ENCODE measurements around the gene CDC73. TPM values are rescaled to one million over a fixed set of nuclear protein-coding genes. Genes with fewer than 3 reads are reported as not detected.

Gene CDC73
- total RNA-seq, 1 donor from 2014 or later, result 33.1 TPM

- no peak for ATAC-seq
Measured at GRCh38 chr1:193299038-193299437, 177.2 kb downstream of the CDC73 start.

- no peak for ATAC-seq
Measured at GRCh38 chr1:193301746-193302145, 179.9 kb downstream of the CDC73 start.

- no peak for ATAC-seq
Measured at GRCh38 chr1:193303849-193304248, 182.0 kb downstream of the CDC73 start.

Other genes with a start within 250 kb of the CDC73 start
- gene UCHL5, start 62.7 kb upstream of the CDC73 start, total RNA-seq, result 34.0 TPM
- gene RO60, start 62.4 kb upstream of the CDC73 start, total RNA-seq, result 26.1 TPM
- gene GLRX2, start 16.6 kb upstream of the CDC73 start, total RNA-seq, result 15.7 TPM
- 0.04 TPM for gene B3GALT2, start 64.6 kb downstream of the CDC73 start, total RNA-seq